Occipital lobe (tissue), 2 donors: ENCODE data around the gene C10orf90. TPM values are rescaled to one million over a fixed set of nuclear protein-coding genes. Genes with fewer than 3 reads are reported as not detected.

Experiments used
- DNase-seq: peaks from one replicate; lab custom pipeline; 2025; lab: John Stamatoyannopoulos, UW
- total RNA-seq: library from RNA; depleted of rRNA; stranded (reverse); fragments of >200 nt; gene quantifications from one replicate; pipeline ENCODE4 v1.2.3, GENCODE V29; 2014

C10orf90 gene
- total RNA-seq, 1 donor from 2014 or later = 0.16 TPM

GRCh38 chr10:126549344-126549743 is 121.1 kb downstream of the C10orf90 start:
- no peak for DNase-seq

DNA sequence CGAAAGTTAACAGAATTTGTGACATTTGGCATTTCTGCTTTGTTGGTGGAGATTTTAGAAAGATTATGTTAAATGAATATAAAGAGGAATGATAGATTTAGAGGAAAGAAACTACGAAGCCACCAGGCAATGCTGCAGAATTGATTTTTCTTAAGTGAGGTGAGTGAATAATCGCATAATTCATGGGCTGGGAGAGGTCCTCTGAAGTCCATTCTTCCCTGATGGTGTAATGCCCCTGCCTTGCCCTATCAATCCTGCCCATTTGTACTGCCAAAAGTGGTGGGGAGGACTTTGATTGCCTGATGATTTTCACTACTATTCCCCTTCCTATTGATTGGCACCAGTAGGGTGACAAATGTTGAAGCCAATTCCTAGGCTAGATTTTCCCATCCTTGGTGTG is 125.9 kb downstream of the C10orf90 start:
- no peak for DNase-seq

DNA sequence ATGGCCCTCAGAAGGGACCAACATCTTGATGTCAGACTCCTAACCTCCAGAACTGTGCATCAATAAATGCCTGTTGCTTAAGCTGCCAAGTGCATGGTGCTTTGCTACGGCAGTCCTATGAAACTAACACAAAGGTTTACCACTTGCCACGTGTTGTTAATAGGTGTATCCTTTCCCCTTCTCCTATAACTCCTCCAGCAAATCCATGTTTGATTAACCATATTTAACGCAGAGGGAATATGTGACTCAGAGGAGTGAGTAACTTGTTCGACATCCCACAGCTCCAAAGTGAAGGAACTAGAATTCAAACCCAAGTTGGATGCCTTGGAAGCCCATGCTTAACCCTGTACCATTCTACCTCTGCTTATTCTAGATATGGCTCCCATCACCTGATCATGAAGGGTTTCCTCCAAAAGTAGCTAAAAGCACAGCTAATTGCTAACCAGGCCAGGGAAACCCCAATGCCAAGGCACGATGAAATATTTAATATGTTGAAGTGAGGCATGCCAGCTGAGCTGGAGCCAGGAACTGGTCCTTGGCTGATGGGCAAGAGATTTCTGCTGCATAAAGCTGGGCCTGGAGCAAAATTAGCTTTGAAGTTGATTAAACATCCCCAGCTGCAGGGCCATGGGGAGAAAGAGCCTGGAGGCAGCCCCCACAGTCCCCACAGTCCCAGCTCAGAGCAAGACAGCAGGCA is 131.9 kb downstream of the C10orf90 start:
- DNase-seq = no peak

- DNase-seq = no peak
Measured at GRCh38 chr10:126536656-126537055, 133.8 kb downstream of the C10orf90 start.

GRCh38 chr10:126536148-126536547 is 134.3 kb downstream of the C10orf90 start:
- no peak for DNase-seq

DNA sequence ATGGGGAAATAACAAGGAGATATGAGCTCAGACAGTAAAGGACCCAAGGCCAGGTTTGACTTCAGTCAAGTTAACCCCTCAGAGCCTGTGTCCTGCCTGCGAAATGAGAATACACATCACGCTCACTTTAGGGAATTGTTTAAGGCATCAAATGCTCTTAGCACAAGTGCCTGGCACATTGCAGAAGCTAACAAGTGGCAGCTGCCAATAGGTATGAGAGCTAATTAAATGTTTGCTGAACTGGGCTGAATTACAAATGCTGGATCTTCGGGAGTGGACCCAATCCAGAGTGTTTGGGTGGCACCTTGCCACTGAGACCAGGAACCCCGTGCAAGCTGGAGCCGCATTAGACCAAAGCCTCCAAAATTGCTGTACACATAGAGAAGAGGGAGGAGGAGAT is 136.8 kb downstream of the C10orf90 start:
- DNase-seq = no peak

GRCh38 chr10:126528315-126528835 is 142.1 kb downstream of the C10orf90 start:
- DNase-seq = no peak

DNA sequence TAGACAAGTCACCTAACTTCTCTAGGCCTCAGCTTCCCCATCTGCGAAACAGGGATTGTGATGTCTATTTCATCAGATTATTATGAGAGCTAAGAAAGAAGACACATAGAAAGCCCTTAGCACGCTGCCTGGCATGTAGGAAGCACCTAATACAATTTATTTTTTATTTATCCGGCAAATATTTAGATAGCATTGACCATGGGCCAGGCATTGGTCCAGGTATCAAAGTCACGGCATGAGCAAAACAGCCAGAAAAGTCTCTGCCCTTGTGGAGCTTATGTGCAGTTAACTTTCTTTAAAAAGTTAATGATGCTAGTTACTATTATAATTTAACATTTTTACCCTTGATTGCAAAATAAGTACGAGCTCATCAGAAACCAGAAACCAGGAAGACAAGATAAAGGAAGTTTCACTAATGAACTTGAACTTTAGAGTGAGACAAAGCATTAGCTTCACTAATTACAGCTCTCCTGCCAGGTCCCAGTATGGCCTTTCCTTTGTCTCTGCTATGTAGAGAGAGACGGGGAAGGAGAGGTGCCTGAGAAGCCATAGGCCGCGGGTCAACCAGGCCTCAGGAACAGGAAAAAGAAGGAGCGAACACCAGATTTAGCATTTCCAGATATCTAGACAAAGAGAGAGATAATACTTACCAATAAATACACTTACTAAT is 142.7 kb downstream of the C10orf90 start:
- DNase-seq = no peak

DNA sequence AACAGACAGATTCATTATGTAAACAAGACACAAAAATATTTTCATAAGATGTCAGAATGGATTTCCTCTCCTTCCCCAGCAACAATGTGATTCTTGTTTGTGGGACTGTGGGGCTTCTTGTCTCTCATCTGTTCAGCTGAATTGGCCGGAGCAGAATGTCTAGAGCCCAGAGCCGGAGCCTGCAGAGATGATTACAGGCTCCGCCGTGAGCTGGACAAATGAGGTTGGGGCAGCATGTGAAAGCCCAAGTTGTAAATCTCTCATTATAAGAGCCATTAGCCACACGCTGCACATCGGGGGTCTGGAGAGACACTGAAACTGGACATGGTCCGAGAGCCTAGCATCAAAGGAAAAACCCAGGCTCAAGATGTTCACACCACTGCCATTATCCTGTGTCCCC is 145.2 kb downstream of the C10orf90 start:
- no peak for DNase-seq

DNA sequence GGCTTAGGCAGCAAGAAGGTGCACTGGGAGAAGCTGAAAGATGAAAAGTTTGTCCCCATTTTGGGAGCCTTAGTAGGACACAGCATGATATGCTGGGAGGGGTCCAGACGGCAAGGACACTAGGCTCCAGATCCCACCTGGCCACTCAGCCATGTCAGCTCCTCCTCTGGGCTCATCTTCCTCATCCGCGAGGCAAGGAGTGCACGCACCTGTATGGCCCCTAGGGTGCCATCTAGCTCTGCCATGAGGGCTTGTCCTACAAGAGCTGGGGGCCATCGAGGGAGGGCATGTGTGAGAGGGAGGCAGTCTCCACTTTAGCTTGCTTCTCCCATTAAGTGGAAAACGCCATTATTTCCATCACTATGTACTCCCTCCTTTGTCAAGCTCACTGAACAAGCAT is 146.0 kb downstream of the C10orf90 start:
- DNase-seq = no peak

DNA sequence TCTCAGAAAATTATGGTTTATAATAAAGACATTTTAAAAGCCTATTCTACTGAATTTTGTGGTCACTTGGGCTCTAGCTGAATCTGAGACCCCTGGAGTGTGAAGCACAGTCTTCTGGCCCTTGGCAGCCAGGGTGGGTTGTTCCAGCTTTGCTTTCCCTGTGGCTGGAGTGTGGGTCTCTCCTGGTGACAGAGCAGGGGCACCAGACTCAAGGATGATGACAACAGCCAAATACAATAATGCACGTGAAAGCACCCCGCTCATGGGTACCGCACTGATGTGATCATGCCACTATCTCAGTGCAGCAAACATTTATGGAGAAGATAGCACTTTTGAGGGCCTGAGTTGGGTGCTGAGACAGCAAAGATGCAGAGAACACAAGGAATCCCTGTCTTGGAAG is 147.4 kb downstream of the C10orf90 start:
- no peak for DNase-seq

DNA sequence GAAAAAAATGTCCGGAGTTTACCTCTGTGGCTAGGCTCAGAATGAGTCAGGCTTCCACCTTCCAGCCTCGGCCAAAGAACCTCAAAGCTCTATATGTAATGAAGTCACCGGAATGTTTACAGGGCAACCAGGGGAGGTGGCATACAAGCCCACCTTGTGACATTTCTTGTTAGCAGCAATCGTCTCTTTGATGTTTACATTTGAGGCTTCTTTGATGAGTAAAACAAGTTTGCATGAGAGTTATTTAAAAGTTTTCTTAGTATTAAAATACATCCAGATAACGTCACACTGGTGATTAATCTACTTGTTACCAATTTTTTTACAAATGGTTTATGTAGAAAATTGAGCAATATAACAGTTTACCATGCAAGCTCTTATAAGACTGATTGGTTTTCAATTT is 149.1 kb downstream of the C10orf90 start:
- DNase-seq = no peak

DNA sequence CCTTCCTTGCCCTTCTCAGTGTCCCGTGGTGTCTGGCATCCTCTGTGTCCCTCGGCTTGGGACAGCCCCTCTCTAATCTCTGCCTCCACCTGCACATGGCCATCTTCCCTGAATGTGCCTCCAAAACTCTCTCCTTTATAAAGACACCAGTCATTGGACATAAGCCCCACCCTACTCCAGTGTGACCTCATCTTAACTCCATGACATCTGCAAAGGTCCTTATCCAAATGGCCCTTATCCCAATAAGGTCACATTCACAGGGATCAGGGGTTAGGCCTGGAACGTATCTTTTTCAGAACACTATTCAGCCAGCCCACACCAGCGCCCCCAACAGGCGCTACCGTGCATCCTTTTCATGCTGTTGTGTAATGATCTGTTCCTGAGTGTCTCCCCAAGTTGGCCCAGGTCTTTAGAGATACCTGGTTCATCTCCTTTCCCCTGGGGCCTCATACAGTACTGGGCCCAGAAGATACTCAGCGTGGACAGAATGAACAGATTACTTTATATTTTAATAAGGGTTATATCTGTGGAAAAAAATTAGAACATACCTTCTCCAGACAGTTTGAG is 149.7 kb downstream of the C10orf90 start:
- DNase-seq = no peak

GRCh38 chr10:126519992-126520391 is 150.5 kb downstream of the C10orf90 start:
- DNase-seq = no peak

GRCh38 chr10:126519185-126519584 is 151.3 kb downstream of the C10orf90 start:
- no peak for DNase-seq

- DNase-seq = no peak
Measured at GRCh38 chr10:126518218-126519080, 152.0 kb downstream of the C10orf90 start.

DNA sequence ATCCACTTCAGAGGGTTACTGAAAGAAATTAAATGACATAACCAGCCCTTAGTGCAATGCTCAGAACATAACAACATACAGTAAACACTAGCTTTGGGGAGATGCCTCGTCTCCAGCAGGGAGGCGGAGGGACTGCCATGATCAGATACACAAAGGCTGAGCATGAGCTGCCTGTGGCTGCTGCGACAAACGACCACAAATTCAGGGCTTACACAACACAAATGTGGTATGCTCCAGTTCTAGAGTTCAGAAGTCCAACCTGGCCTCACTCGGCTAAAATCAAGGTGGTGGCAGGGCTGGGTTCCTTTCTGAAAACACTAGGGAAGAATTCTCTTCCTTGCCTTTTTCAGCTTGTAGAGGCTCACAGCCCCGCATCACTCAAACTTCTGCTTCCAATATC is 154.0 kb downstream of the C10orf90 start:
- no peak for DNase-seq

GRCh38 chr10:126511917-126512479 is 158.5 kb downstream of the C10orf90 start:
- no peak for DNase-seq

DNA sequence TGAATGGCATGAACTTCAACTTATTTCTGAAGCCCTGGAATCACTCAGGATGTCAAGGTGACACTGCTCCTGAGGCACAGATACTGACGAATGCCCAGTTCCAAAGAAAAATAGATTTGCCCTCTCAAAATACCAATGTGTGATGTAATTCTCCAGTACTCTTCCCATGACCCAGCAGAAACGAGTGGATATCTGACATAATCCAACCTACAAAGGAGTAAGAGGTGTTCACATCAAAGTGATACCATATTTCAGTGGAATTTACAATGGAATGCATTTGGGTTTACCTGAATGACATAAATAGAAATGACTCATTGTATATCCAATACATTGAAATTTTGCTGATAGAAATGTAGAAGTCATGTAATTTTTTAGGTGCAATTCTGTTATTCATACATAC is 161.3 kb downstream of the C10orf90 start:
- no peak for DNase-seq

DNA sequence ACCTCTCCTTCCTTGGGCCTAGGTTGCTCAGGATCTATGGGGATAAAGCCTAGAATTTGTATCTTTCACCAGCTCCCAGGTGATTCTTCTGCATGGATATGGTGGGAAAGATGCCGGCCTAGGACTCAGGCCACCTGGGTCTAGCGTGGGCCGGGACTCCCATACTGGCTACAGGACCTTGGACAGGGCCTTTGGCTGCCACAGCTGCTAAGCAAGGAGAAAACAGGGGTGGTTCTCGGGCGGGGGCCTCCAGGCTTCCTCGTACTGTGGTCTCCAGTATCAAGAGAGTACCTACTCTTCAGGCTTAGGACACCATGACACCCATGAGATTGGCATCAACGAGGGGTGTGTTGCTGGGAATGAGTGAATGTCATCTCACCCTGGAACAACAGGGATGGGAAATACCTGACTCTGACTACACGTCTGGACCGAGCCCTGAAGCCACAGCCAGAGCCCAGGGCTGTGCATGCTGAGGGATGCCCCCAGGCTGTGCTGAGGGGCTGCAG is 161.9 kb downstream of the C10orf90 start:
- DNase-seq = no peak

- no peak for DNase-seq
Measured at GRCh38 chr10:126504761-126505112, 165.8 kb downstream of the C10orf90 start.
